Medulla oblongata (tissue), 1 donor: ENCODE data around the gene GET4.
A peak's percentile ranks its signal among the peaks of the same experiment; 100 is the strongest.
"Not testable (repeated sequence)": the region's sequence is repeated elsewhere in the genome, so short reads cannot be mapped to it uniquely, and the experiment has no call there.

Source experiments
- DNase-seq: peaks from one replicate; pipeline ENCODE4 v3.0.0-alpha.2; 2015; ENCODE audit errors: extremely low spot score

Gene GET4

GRCh38 chr7:845731-846130, 30.6 kb upstream of the GET4 start:
- no peak for DNase-seq

- DNase-seq, result not testable (repeated sequence)
Measured at GRCh38 chr7:846958-847650, 29.2 kb upstream of the GET4 start.

- DNase-seq, result not testable (repeated sequence)
Measured at GRCh38 chr7:847728-848127, 28.6 kb upstream of the GET4 start.

- DNase-seq, result no peak
Measured at GRCh38 chr7:849145-849544, 27.2 kb upstream of the GET4 start.

- DNase-seq, result no peak
Measured at GRCh38 chr7:849781-850180, 26.6 kb upstream of the GET4 start.

- no peak for DNase-seq
Measured at GRCh38 chr7:851204-851603, 25.1 kb upstream of the GET4 start.

- DNase-seq, result no peak
Measured at GRCh38 chr7:853366-854117, 22.8 kb upstream of the GET4 start.

GRCh38 chr7:854118-854775, 22.1 kb upstream of the GET4 start:
- no peak for DNase-seq

GRCh38 chr7:855686-856369, 20.5 kb upstream of the GET4 start:
- DNase-seq, result no peak

- DNase-seq, result no peak
Measured at GRCh38 chr7:856444-857095, 19.8 kb upstream of the GET4 start.

GRCh38 chr7:857661-858060, 18.7 kb upstream of the GET4 start:
- DNase-seq, result no peak

- DNase-seq, result no peak
Measured at GRCh38 chr7:859359-860030, 16.9 kb upstream of the GET4 start.

- DNase-seq, result no peak
Measured at GRCh38 chr7:860149-860548, 16.2 kb upstream of the GET4 start.

GRCh38 chr7:861222-861621, 15.1 kb upstream of the GET4 start:
- DNase-seq, result no peak

GRCh38 chr7:862157-862556, 14.2 kb upstream of the GET4 start:
- no peak for DNase-seq

GRCh38 chr7:863106-863505, 13.2 kb upstream of the GET4 start:
- DNase-seq, result no peak

GRCh38 chr7:865921-866320, 10.4 kb upstream of the GET4 start:
- no peak for DNase-seq

GRCh38 chr7:867001-867405, 9.4 kb upstream of the GET4 start:
- peak; percentile 85 for DNase-seq

- peak; percentile 42 for DNase-seq
Measured at GRCh38 chr7:867406-868188, 8.8 kb upstream of the GET4 start.

GRCh38 chr7:868189-868486, 8.2 kb upstream of the GET4 start:
- DNase-seq, result no peak

- no peak for DNase-seq
Measured at GRCh38 chr7:869348-869747, 7.0 kb upstream of the GET4 start.
